CD14-positive monocyte (primary cell): ENCODE measurements around the gene INMT. TPM values are rescaled to one million over a fixed set of nuclear protein-coding genes. Genes with fewer than 3 reads are reported as not detected.

Experiments
- DNase-seq, 3 donors: peaks; one replicate each; pipeline ENCODE4 v3.0.0-alpha.2; 2011 to 2022
- H2AFZ ChIP-seq: 2 replicates; pipeline ENCODE4 v1.6.0; 2012; ENCODE audit warnings: mild to moderate bottlenecking, low read depth, low read length, inconsistent platforms; ENCODE audit not compliant: insufficient read depth, poor library complexity, severe bottlenecking
- H3K27ac ChIP-seq, 2 donors: 1 replicate in 1 of 2; 2 replicates in 1 of 2; pipeline ENCODE4 v1.5.1; 2012 to 2013; ENCODE audit warnings: low read length in 2 of 2, control low read depth in 1 of 2, inconsistent platforms in 1 of 2, low read depth in 1 of 2, mild to moderate bottlenecking in 1 of 2
- H3K27me3 ChIP-seq, 2 donors: one replicate each; pipeline versions ENCODE4 v1.6.0 to v1.6.1; 2011 to 2013; ENCODE audit warnings: low read length in 2 of 2; ENCODE audit not compliant: control insufficient read depth in 2 of 2, insufficient read depth in 2 of 2
- H3K36me3 ChIP-seq, 2 donors: replicated peaks in 1 of 2; 1 replicate in 1 of 2; 2 replicates in 1 of 2; pipeline versions ENCODE4 v1.5.1 to v1.6.1; 2012 to 2013; ENCODE audit warnings: low read length in 2 of 2, control low read depth in 1 of 2, inconsistent platforms in 1 of 2, mild to moderate bottlenecking in 1 of 2; ENCODE audit not compliant: insufficient read depth in 2 of 2, control insufficient read depth in 1 of 2
- H3K4me1 ChIP-seq, 2 donors: 1 replicate in 1 of 2; 2 replicates in 1 of 2; pipeline versions ENCODE4 v1.5.1 to v1.6.1; 2012 to 2013; ENCODE audit warnings: low read length in 2 of 2, control low read depth in 1 of 2, inconsistent platforms in 1 of 2, mild to moderate bottlenecking in 1 of 2, moderate library complexity in 1 of 2; ENCODE audit not compliant: insufficient read depth in 2 of 2, control insufficient read depth in 1 of 2
- H3K4me2 ChIP-seq: replicated peaks from 2 replicates; pipeline ENCODE3; 2012; ENCODE audit warnings: low read length, moderate library complexity, mild to moderate bottlenecking; ENCODE audit not compliant: poor library complexity, severe bottlenecking; ENCODE audit errors: extremely low read depth
- H3K4me3 ChIP-seq, 3 experiments: fragments of 200-600 bp in 1 of 3; sonication (generic) in 1 of 3; replicated peaks in 1 of 3; 1 replicate in 2 of 3; 2 replicates in 1 of 3; pipeline ENCODE4 v1.5.1; 2011 to 2013; ENCODE audit warnings: low read length in 3 of 3, mild to moderate bottlenecking in 3 of 3, control low read depth in 2 of 3, low read depth in 2 of 3, inconsistent platforms in 1 of 3, moderate library complexity in 1 of 3
- H3K79me2 ChIP-seq: 2 replicates; pipeline ENCODE4 v1.6.0; 2012; ENCODE audit warnings: mild to moderate bottlenecking, control low read depth, inconsistent platforms, low read length, moderate library complexity; ENCODE audit not compliant: insufficient read depth
- H3K9ac ChIP-seq: 2 replicates; pipeline ENCODE4 v1.6.0; 2017; ENCODE audit warnings: low read length, mild to moderate bottlenecking; ENCODE audit not compliant: insufficient read depth, poor library complexity, severe bottlenecking
- H3K9me3 ChIP-seq, 2 donors: replicated peaks in 1 of 2; 1 replicate in 1 of 2; 2 replicates in 1 of 2; pipeline versions ENCODE4 v1.5.1 to v1.6.1; 2012 to 2013; ENCODE audit warnings: low read length in 2 of 2, control low read depth in 1 of 2; ENCODE audit not compliant: control insufficient read depth in 1 of 2, insufficient read depth in 1 of 2
- H4K20me1 ChIP-seq: 2 replicates; pipeline ENCODE4 v1.6.0; 2012; ENCODE audit warnings: mild to moderate bottlenecking, low read length, control low read depth, moderate library complexity; ENCODE audit not compliant: insufficient read depth
- H3K27ac Mint-ChIP-seq, 7 donors: one replicate each; pipeline ENCODE4 v1.8.0; 2020; ENCODE audit warnings: mild to moderate bottlenecking in 7 of 7, mixed read lengths in 7 of 7, moderate library complexity in 6 of 7, inconsistent platforms in 2 of 7
- H3K27me3 Mint-ChIP-seq, 3 donors: one replicate each; pipeline ENCODE4 v1.8.0; 2021 to 2022; ENCODE audit warnings: low read depth in 3 of 3, mild to moderate bottlenecking in 3 of 3, mixed read lengths in 3 of 3, moderate library complexity in 3 of 3, inconsistent platforms in 1 of 3
- H3K36me3 Mint-ChIP-seq, 2 donors: one replicate each; pipeline ENCODE4 v1.8.0; 2020; ENCODE audit warnings: mixed read lengths in 2 of 2, inconsistent platforms in 1 of 2, mild to moderate bottlenecking in 1 of 2
- H3K4me1 Mint-ChIP-seq: one replicate; pipeline ENCODE4 v1.8.0; 2020; ENCODE audit warnings: mild to moderate bottlenecking, mixed read lengths
- H3K4me3 Mint-ChIP-seq, 2 donors: one replicate each; pipeline ENCODE4 v1.8.0; 2020; ENCODE audit warnings: mild to moderate bottlenecking in 2 of 2, mixed read lengths in 2 of 2, moderate library complexity in 1 of 2
- H3K9me3 Mint-ChIP-seq, 7 donors: one replicate each; pipeline ENCODE4 v1.8.0; 2020 to 2022; ENCODE audit warnings: mixed read lengths in 7 of 7, mild to moderate bottlenecking in 6 of 7, moderate library complexity in 6 of 7, inconsistent platforms in 2 of 7
- WGBS: methylation state at CpG from one replicate; pipeline ENCODE4 v1.1.5; 2013; ENCODE audit warnings: missing lambda C conversion rate; ENCODE audit not compliant: insufficient coverage; 5-methylcytosine and 5-hydroxymethylcytosine counted together
- intact Hi-C, 2 donors: fragments of 100-400 bp; cut with micrococcal nuclease; formaldehyde crosslinking; loops; one replicate each; pipeline versions ENCODE4 v1.15.0 to v1.15.1; 2023
- polyA plus RNA-seq, 3 donors: library from polyadenylated mRNA; depleted of rRNA in 1 of 3; unstranded in 2 of 3; stranded (reverse) in 1 of 3; fragments of 300-500 nt in 2 of 3; fragments of >200 nt in 1 of 3; fragmentation: Illumina TruSeq in 2 of 3; gene quantifications; 1 replicate in 2 of 3; 2 replicates in 1 of 3; pipeline ENCODE4 v1.2.3, GENCODE V29; 2012 to 2021
- TF ChIP-seq, protein P1 (sequence below): fragments of 200-600 bp; IDR thresholded peaks from one replicate; pipeline ENCODE4 v1.8.0; 2022; ENCODE audit warnings: antibody characterized with exemption, mild to moderate bottlenecking

The INMT gene
- polyA plus RNA-seq, 3 donors = not detected

GRCh38 chr7:30750010-30750409 is 1.9 kb upstream of the INMT start:
- no CpG with 5 or more reads among the region's 2 CpGs for WGBS
- no peaks in the 10 kb centered on the region for H3K27me3 ChIP-seq
- Mint-ChIP-seq H3K27ac (no peak overlapping the region), H3K27me3 (peaks cover 3 to 8% (median 4%) of the 10 kb centered on the region in 3 donors), H3K36me3 (no peaks in the 10 kb centered on the region), H3K9me3 (peaks cover 0 to 7% (median 0%) of the 10 kb centered on the region in 7 donors), H3K4me3 (no peak overlapping the region), H3K4me1 (no peaks in the 10 kb centered on the region)
- no peak overlapping the region for H3K27ac ChIP-seq
- no peaks in the 10 kb centered on the region for H3K4me1 ChIP-seq
- no peak overlapping the region for H3K9ac ChIP-seq
- H3K4me2 ChIP-seq = no peak overlapping the region
- TF ChIP-seq, protein P1, sequence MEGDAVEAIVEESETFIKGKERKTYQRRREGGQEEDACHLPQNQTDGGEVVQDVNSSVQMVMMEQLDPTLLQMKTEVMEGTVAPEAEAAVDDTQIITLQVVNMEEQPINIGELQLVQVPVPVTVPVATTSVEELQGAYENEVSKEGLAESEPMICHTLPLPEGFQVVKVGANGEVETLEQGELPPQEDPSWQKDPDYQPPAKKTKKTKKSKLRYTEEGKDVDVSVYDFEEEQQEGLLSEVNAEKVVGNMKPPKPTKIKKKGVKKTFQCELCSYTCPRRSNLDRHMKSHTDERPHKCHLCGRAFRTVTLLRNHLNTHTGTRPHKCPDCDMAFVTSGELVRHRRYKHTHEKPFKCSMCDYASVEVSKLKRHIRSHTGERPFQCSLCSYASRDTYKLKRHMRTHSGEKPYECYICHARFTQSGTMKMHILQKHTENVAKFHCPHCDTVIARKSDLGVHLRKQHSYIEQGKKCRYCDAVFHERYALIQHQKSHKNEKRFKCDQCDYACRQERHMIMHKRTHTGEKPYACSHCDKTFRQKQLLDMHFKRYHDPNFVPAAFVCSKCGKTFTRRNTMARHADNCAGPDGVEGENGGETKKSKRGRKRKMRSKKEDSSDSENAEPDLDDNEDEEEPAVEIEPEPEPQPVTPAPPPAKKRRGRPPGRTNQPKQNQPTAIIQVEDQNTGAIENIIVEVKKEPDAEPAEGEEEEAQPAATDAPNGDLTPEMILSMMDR = no peak
- H3K79me2 ChIP-seq = no peaks in the 10 kb centered on the region
- H3K9me3 ChIP-seq = no peaks in the 10 kb centered on the region
- H4K20me1 ChIP-seq = no peaks in the 10 kb centered on the region
- H2AFZ ChIP-seq = no peak overlapping the region
- H3K4me3 ChIP-seq = no peak overlapping the region
- no peaks in the 10 kb centered on the region for H3K36me3 ChIP-seq
- intact Hi-C loops = no loop called here
- DNase-seq = no peak

DNA sequence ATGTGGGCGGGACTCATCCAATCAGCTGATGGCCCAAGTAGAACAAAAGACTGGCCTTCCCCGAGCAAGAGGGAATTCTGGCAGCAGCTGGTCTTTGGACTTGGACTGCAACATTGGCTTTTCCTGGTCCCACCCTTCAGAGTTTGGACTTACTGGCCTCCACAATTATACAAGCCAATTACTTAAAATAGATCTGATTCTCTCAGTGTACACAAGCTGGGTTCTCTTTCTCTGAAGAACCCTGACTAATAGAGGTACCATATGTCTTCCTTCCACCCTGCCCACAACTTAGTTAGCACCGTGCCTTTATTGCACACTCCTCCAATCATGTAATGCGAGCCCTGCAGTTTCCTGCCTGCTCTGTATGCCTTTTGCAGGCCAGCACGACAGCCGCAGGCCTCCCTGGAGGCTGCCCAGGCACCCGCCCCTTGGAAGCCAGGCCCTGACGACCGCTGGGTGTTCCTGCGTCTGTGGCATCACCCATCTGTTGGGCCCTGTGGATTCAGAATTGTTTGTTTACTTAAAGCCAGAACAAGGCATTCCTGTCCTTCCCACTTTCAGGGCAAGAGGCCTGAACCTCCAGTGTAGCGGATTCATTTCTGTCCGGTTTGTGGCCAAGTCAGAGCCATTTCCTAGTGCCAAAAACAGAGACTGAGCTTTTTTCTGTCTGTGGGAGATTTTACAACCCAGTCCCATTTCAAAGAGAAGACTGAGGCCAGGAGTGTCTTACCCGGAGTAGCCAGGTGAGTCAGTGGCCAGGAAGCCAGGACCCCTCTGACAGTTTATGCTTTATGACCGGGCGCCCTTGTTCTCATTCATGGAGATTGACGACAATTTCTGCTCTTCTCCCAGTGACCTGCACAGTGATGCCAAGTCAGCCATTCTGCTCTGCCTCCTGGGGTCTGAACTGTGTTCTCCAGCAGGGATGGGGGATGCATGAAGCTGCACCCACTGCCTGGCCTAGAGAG is 968 bp upstream of the INMT start:
- H3K27me3 ChIP-seq = no peaks in the 10 kb centered on the region
- no peak overlapping the region for H3K9ac ChIP-seq
- no peaks in the 10 kb centered on the region for H3K36me3 ChIP-seq
- Mint-ChIP-seq H3K36me3 (no peaks in the 10 kb centered on the region), H3K4me1 (no peaks in the 10 kb centered on the region), H3K27me3 (peaks cover 3 to 8% (median 8%) of the 10 kb centered on the region in 3 donors), H3K9me3 (peaks cover 0 to 7% (median 0%) of the 10 kb centered on the region in 7 donors), H3K27ac (no peak overlapping the region), H3K4me3 (no peak overlapping the region)
- no peaks in the 10 kb centered on the region for H3K4me1 ChIP-seq
- DNase-seq = no peak
- intact Hi-C loops = no loop called here
- no peaks in the 10 kb centered on the region for H4K20me1 ChIP-seq
- 86% methylated on average over 15 of the region's 16 CpGs for WGBS
- no peak overlapping the region for H3K4me2 ChIP-seq
- TF ChIP-seq, protein P1 = no peak
- H3K79me2 ChIP-seq = no peaks in the 10 kb centered on the region
- no peaks in the 10 kb centered on the region for H3K9me3 ChIP-seq
- H3K27ac ChIP-seq = no peak overlapping the region
- no peak overlapping the region for H2AFZ ChIP-seq
- H3K4me3 ChIP-seq = no peak overlapping the region
